ENCODE results near the gene SORCS2.

DNA sequence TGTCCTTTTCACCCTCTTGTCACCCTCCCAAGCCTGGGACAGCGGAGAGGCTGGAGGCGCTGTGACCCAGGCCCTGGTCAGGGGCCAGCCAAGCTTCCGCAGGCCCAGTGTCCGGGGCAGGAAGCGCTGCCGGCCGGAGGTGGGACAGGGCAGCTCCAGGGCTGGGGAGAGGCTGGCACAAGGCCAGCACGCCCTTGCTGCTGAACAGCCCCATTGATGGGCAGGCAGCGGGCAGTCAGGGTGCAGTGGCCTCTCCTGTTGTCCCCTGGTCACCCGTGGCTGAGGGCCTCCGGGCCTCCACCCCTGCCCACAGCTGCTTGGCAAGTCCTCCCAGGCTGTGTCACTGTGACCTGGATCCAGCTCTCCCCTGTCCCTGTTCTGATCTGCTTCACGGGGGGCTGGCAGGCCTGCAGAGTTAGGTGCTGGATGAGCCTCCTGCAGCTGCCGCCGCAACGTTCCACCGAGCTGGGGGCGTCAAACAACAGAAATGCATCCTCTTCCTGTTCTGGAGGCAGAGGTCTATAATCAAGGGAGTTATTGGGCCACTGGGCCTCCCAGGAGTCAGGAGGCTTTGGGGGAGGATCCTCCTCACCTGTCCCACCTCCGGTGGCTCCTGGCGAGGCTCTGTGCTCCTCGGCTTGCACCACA lies 134.5 kb downstream of the SORCS2 start:
- TF ChIP-seq POLR2A (IDR thresholded peaks at IDR 0.05), result no peak
- no peak for TF ChIP-seq CTCF (IDR thresholded peaks at IDR 0.05)

All from breast epithelium (tissue), 3 donors.